SK-N-SH (cell line): ENCODE data around the gene NDUFAF5. TPM values are rescaled to one million over a fixed set of nuclear protein-coding genes. Genes with fewer than 3 reads are reported as not detected.

Source experiments
- CTCF ChIA-PET: fragments of 300-600, 350-600 bp; formaldehyde crosslinking; extraction: SDS; loops from one replicate; lab custom pipeline; 2021; lab: Yijun Ruan, JAX
- POLR2A ChIA-PET: fragments of 350-600 bp; sonication (Branson Sonifier 250); formaldehyde crosslinking; extraction: SDS; loops from one replicate; lab custom pipeline; 2020; ENCODE audit warnings: antibody characterized with exemption, inconsistent platforms; lab: Yijun Ruan, JAX
- DNase-seq: peaks from one replicate; pipeline ENCODE4 v3.0.0; 2012
- H2AFZ ChIP-seq: fragments of 200-600 bp; sonication (generic); 2 replicates; pipeline ENCODE4 v1.8.1; 2016; ENCODE audit warnings: antibody characterized with exemption, mild to moderate bottlenecking, low read depth
- H3F3A ChIP-seq: fragments of 200-600 bp; sonication (generic); replicated peaks from 2 replicates; pipeline ENCODE3; 2016; ENCODE audit warnings: antibody characterized with exemption, mild to moderate bottlenecking; ENCODE audit not compliant: insufficient read depth
- H3K27ac ChIP-seq, 2 experiments: fragments of 200-500 bp in 1 of 2; fragments of 200-600 bp in 1 of 2; sonication (Bioruptor generic) in 1 of 2; sonication (generic), shearing (Covaris generic) in 1 of 2; 2 replicates each; pipeline versions ENCODE4 v1.5.1 to v1.6.1; 2014 to 2016; ENCODE audit warnings: low read depth in 2 of 2, inconsistent platforms in 1 of 2, low read length in 1 of 2, mild to moderate bottlenecking in 1 of 2, mixed read lengths in 1 of 2
- H3K27me3 ChIP-seq: fragments of 200-600 bp; sonication (generic), shearing (Covaris generic); 2 replicates; pipeline ENCODE4 v1.6.1; 2016; ENCODE audit warnings: mixed run types; ENCODE audit not compliant: insufficient read depth
- H3K36me3 ChIP-seq, 2 experiments: fragments of 200-500 bp in 1 of 2; fragments of 200-600 bp in 1 of 2; sonication (Bioruptor generic) in 1 of 2; sonication (generic) in 1 of 2; replicated peaks in 1 of 2; 2 replicates each; pipeline versions ENCODE3 to v1.5.1; 2014 to 2016; ENCODE audit warnings: low read length in 1 of 2, mild to moderate bottlenecking in 1 of 2; ENCODE audit not compliant: insufficient read depth in 2 of 2, control insufficient read depth in 1 of 2
- H3K4me1 ChIP-seq, 2 experiments: fragments of 200-500 bp in 1 of 2; fragments of 200-600 bp in 1 of 2; sonication (Bioruptor generic) in 1 of 2; sonication (generic), shearing (Covaris generic) in 1 of 2; 2 replicates each; pipeline versions ENCODE4 v1.5.1 to v1.6.1; 2014 to 2016; ENCODE audit warnings: low read depth in 1 of 2, low read length in 1 of 2, mixed run types in 1 of 2; ENCODE audit not compliant: insufficient read depth in 2 of 2, control insufficient read depth in 1 of 2
- H3K4me2 ChIP-seq: fragments of 200-600 bp; sonication (generic), shearing (Covaris generic); 2 replicates; pipeline ENCODE4 v1.6.1; 2017; ENCODE audit warnings: mixed run types
- H3K4me3 ChIP-seq, 2 experiments: fragments of 200-500 bp in 1 of 2; fragments of 200-600 bp in 1 of 2; sonication (Bioruptor generic) in 1 of 2; sonication (generic), shearing (Covaris generic) in 1 of 2; 2 replicates each; pipeline versions ENCODE4 v1.5.1 to v1.8.1; 2014 to 2016; ENCODE audit warnings: low read depth in 2 of 2, inconsistent platforms in 1 of 2, low read length in 1 of 2, mild to moderate bottlenecking in 1 of 2, mixed read lengths in 1 of 2, moderate library complexity in 1 of 2
- H3K79me2 ChIP-seq: fragments of 200-600 bp; sonication (generic); 2 replicates; pipeline ENCODE4 v1.8.1; 2017; ENCODE audit warnings: mild to moderate bottlenecking; ENCODE audit not compliant: insufficient read depth
- H3K9ac ChIP-seq: fragments of 200-600 bp; sonication (generic); 2 replicates; pipeline ENCODE4 v1.6.1; 2017; ENCODE audit warnings: mixed run types
- H3K9me2 ChIP-seq: fragments of 200-600 bp; sonication (generic); 2 replicates; pipeline ENCODE4 v1.6.1; 2017; ENCODE audit warnings: mixed run types
- H3K9me3 ChIP-seq: fragments of 200-600 bp; sonication (generic); 2 replicates; pipeline ENCODE4 v1.6.1; 2017; ENCODE audit warnings: mixed run types, mild to moderate bottlenecking, moderate library complexity
- H4K20me1 ChIP-seq: fragments of 200-600 bp; sonication (generic); 2 replicates; pipeline ENCODE4 v1.6.1; 2017; ENCODE audit warnings: mild to moderate bottlenecking, mixed run types; ENCODE audit not compliant: insufficient read depth
- FOSL2 ChIP-seq: IDR thresholded peaks from 2 replicates; pipeline ENCODE4 v1.4.0; 2012; ENCODE audit warnings: low read depth, mild to moderate bottlenecking, moderate library complexity, borderline replicate concordance
- FOXM1 ChIP-seq: IDR thresholded peaks from 2 replicates; pipeline ENCODE4 v1.4.0; 2012; ENCODE audit warnings: low read depth, mild to moderate bottlenecking
- GABPA ChIP-seq: IDR thresholded peaks from 2 replicates; pipeline ENCODE4 v1.4.0; 2012; ENCODE audit warnings: low read depth, mild to moderate bottlenecking
- GATA2 ChIP-seq: sonication (generic); formaldehyde crosslinking; IDR thresholded peaks from 2 replicates; pipeline ENCODE4 v1.5.0; 2020; ENCODE audit warnings: mild to moderate bottlenecking, missing genetic modification reagents
- JUND ChIP-seq: IDR thresholded peaks from 2 replicates; pipeline ENCODE4 v1.4.0; 2012
- MXI1 ChIP-seq: IDR thresholded peaks from 2 replicates; pipeline ENCODE4 v1.6.1; 2012; ENCODE audit warnings: mild to moderate bottlenecking, low read depth, low read length, improper control_type of control experiment
- NFIC ChIP-seq: IDR thresholded peaks from 2 replicates; pipeline ENCODE4 v1.4.0; 2012; ENCODE audit warnings: borderline replicate concordance
- NRF1 ChIP-seq: IDR thresholded peaks from 2 replicates; pipeline ENCODE4 v1.6.1; 2012; ENCODE audit warnings: low read depth, mild to moderate bottlenecking, low read length
- POLR2AphosphoS5 ChIP-seq: IDR thresholded peaks from 2 replicates; pipeline ENCODE4 v1.6.1; 2012; ENCODE audit warnings: low read depth, low read length
- SIN3A ChIP-seq: IDR thresholded peaks from 2 replicates; pipeline ENCODE4 v1.6.1; 2012; ENCODE audit warnings: low read depth, mild to moderate bottlenecking, low read length, moderate library complexity, borderline replicate concordance
- TAF1 ChIP-seq: IDR thresholded peaks from 2 replicates; pipeline ENCODE4 v1.6.1; 2012; ENCODE audit warnings: low read depth, mild to moderate bottlenecking, low read length, moderate library complexity, borderline replicate concordance
- YY1 ChIP-seq: IDR thresholded peaks from 2 replicates; pipeline ENCODE4 v1.4.0; 2012; ENCODE audit warnings: low read depth, mild to moderate bottlenecking
- WGBS: methylation state at CpG from one replicate; pipeline ENCODE4 v1.1.6; 2017; ENCODE audit warnings: low lambda C conversion rate; 5-methylcytosine and 5-hydroxymethylcytosine counted together
- polyA plus RNA-seq, 3 experiments: library from polyadenylated mRNA; depleted of rRNA; stranded (reverse); fragments of >200 nt; gene quantifications; 2 replicates each; pipeline ENCODE4 v1.2.3, GENCODE V29; 2012
- TF ChIP-seq, protein P1 (sequence below): fragments of 150-350 bp; IDR thresholded peaks from 2 replicates; pipeline ENCODE4 v1.6.1; 2017; ENCODE audit warnings: antibody characterized with exemption, low read length, low read depth, borderline replicate concordance
- TF ChIP-seq, protein P2 (sequence below): IDR thresholded peaks from 2 replicates; pipeline ENCODE4 v1.4.0; 2012; ENCODE audit warnings: low read depth, borderline replicate concordance
- TF ChIP-seq, protein P3 (sequence below): fragments of 150-350 bp; IDR thresholded peaks from 2 replicates; pipeline ENCODE4 v1.6.1; 2016; ENCODE audit warnings: mild to moderate bottlenecking, low read depth, low read length
- TF ChIP-seq, protein P4 (sequence below): fragments of 200-600 bp; sonication (generic); IDR thresholded peaks from 2 replicates; pipeline ENCODE4 v1.6.1; 2017; ENCODE audit warnings: antibody characterized with exemption, mild to moderate bottlenecking, moderate library complexity
- TF ChIP-seq, protein P5 (sequence below): IDR thresholded peaks from 2 replicates; pipeline ENCODE4 v1.4.0; 2012; ENCODE audit warnings: low read depth
- TF ChIP-seq, protein P6 (sequence below): IDR thresholded peaks from 2 replicates; pipeline ENCODE4 v1.4.0; 2012; ENCODE audit warnings: low read depth, borderline replicate concordance

Gene NDUFAF5
- polyA plus RNA-seq, 1 of the 3 experiments (the other 2 are of a cell fraction), result 8.0 TPM

DNA sequence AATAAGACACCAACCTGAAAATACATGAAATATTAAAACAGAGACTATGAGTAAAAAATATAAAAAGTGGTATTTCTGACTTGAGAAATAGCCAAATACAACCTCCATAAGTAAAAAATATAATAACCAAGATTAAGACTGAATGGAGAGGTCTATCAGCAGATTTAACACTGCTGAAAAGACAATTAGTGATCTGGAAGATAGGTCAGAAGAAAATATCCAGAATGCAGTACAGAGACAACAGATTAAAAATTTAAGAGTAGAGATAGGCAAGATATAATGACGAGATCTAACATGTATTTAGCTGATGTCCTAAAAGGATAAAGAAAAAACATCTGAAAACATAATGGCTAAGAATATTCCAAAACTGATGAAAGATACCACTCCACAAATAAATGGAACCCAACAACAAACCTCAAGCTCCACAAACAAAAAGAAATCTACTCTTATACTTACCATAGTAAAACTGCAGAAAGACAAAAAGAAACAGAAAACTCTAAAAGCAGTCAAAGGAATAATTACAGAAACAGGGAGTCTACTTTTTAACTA is 18.9 kb upstream of the NDUFAF5 start:
- Histone ChIP-seq H3K4me2 (no peak overlapping the region), H3K79me2 (no peaks in the 10 kb centered on the region; the same call in 1 of the 2 replicates), H3K9ac (no peak overlapping the region), H3K27me3 (no peaks in the 10 kb centered on the region), H3K4me3 (no peak overlapping the region), H2AFZ (no peak overlapping the region), H3K9me2 (no peaks in the 10 kb centered on the region), H3K4me1 (no peaks in the 10 kb centered on the region), H3K27ac (no peak overlapping the region), H3K9me3 (no peaks in the 10 kb centered on the region), H3K36me3 (peaks cover 76 to 82% of the 10 kb centered on the region in 2 experiments), H4K20me1 (no peaks in the 10 kb centered on the region), H3F3A (no peaks in the 10 kb centered on the region)
- ChIA-PET CTCF (interaction anchor here (1.2 kb wide), 1 partner anchor 12 kb away, joined by 3 read pairs; no protein-coding TSS in a partner anchor), POLR2A (no interaction called here)
- no peak for DNase-seq
- 93% methylated on average over 1 of the region's 1 CpG for WGBS
- TF ChIP-seq MXI1 (no peak), NFIC (no peak), GABPA (no peak), TAF1 (no peak), JUND (no peak), SIN3A (no peak), POLR2AphosphoS5 (no peak), YY1 (no peak), NRF1 (no peak), FOXM1 (no peak), GATA2 (CRISPR knock-in tag) (no peak), FOSL2 (no peak)
- TF ChIP-seq, protein P1, sequence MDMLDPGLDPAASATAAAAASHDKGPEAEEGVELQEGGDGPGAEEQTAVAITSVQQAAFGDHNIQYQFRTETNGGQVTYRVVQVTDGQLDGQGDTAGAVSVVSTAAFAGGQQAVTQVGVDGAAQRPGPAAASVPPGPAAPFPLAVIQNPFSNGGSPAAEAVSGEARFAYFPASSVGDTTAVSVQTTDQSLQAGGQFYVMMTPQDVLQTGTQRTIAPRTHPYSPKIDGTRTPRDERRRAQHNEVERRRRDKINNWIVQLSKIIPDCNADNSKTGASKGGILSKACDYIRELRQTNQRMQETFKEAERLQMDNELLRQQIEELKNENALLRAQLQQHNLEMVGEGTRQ, result no peak
- TF ChIP-seq, protein P2, sequence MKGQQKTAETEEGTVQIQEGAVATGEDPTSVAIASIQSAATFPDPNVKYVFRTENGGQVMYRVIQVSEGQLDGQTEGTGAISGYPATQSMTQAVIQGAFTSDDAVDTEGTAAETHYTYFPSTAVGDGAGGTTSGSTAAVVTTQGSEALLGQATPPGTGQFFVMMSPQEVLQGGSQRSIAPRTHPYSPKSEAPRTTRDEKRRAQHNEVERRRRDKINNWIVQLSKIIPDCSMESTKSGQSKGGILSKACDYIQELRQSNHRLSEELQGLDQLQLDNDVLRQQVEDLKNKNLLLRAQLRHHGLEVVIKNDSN, result no peak
- TF ChIP-seq, protein P3, sequence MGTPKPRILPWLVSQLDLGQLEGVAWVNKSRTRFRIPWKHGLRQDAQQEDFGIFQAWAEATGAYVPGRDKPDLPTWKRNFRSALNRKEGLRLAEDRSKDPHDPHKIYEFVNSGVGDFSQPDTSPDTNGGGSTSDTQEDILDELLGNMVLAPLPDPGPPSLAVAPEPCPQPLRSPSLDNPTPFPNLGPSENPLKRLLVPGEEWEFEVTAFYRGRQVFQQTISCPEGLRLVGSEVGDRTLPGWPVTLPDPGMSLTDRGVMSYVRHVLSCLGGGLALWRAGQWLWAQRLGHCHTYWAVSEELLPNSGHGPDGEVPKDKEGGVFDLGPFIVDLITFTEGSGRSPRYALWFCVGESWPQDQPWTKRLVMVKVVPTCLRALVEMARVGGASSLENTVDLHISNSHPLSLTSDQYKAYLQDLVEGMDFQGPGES, result no peak
- TF ChIP-seq, protein P4, sequence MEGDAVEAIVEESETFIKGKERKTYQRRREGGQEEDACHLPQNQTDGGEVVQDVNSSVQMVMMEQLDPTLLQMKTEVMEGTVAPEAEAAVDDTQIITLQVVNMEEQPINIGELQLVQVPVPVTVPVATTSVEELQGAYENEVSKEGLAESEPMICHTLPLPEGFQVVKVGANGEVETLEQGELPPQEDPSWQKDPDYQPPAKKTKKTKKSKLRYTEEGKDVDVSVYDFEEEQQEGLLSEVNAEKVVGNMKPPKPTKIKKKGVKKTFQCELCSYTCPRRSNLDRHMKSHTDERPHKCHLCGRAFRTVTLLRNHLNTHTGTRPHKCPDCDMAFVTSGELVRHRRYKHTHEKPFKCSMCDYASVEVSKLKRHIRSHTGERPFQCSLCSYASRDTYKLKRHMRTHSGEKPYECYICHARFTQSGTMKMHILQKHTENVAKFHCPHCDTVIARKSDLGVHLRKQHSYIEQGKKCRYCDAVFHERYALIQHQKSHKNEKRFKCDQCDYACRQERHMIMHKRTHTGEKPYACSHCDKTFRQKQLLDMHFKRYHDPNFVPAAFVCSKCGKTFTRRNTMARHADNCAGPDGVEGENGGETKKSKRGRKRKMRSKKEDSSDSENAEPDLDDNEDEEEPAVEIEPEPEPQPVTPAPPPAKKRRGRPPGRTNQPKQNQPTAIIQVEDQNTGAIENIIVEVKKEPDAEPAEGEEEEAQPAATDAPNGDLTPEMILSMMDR, result no peak
- TF ChIP-seq, protein P5, sequence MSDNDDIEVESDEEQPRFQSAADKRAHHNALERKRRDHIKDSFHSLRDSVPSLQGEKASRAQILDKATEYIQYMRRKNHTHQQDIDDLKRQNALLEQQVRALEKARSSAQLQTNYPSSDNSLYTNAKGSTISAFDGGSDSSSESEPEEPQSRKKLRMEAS, result no peak
- TF ChIP-seq, protein P6, sequence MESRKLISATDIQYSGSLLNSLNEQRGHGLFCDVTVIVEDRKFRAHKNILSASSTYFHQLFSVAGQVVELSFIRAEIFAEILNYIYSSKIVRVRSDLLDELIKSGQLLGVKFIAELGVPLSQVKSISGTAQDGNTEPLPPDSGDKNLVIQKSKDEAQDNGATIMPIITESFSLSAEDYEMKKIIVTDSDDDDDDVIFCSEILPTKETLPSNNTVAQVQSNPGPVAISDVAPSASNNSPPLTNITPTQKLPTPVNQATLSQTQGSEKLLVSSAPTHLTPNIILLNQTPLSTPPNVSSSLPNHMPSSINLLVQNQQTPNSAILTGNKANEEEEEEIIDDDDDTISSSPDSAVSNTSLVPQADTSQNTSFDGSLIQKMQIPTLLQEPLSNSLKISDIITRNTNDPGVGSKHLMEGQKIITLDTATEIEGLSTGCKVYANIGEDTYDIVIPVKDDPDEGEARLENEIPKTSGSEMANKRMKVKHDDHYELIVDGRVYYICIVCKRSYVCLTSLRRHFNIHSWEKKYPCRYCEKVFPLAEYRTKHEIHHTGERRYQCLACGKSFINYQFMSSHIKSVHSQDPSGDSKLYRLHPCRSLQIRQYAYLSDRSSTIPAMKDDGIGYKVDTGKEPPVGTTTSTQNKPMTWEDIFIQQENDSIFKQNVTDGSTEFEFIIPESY, result no peak
